ENCODE results near the gene ESD.
"Not testable (repeated sequence)": the region's sequence is repeated elsewhere in the genome, so short reads cannot be mapped to it uniquely, and the experiment has no call there.

Gene ESD

DNA sequence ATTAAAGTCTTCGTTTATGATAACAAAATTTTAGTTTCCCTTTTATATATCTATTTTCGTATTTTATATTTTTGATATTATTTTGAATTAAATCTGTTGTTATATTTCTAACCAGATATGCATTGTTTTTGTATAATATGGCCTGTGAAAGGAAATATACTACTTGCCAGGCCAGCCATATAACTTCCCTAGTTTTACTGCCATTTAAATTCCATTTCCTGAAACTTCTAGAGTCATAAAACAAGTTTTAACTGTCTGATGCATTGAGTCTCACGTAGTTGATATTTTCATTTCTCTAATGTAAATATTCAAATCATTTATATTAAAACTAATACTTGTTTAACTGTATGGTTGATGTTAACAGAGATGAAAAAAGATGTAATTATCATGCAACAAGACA lies 13.5 kb downstream of the ESD start:
- no peak for DNase-seq (ENCODE audit: low read depth)

DNA sequence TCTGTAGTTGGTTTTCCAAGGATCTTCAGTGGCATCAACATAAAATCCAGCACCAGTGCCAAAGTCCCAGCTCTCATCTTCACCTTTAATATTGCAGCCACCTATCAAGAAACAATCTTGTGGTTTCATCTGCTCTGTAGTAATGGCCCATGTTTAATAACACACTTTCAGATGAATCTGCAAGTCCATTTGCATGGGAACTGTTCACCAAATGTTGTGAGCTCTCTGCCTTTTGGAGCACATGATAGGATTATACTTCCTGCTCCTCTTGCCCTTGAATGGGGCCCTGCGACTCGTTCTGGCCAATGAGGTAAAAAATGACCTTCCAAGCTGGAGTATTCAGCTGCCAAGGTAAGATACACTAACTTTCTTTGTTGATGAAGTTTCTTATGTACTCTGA lies 14.3 kb downstream of the ESD start:
- no peak for DNase-seq (ENCODE audit: low read depth)

DNA sequence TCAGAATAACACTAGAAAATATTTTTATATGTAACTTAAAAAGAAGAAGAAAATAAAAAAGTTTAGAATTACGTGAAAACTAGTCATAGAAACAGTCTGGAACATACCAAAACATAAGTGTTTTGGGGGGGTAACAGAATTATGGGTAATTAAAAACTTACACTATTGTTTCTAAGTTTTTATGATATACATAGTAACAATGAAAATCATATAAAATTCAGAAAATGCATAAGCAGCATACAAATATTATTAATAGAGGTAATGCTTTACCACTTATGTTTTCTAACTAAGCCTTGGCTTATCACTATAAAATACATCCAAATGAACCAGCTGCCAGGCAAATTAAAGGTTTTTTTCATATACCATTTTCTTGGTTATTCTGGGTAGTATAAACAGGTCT lies 14.9 kb downstream of the ESD start:
- DNase-seq (ENCODE audit: low read depth) = no peak

DNA sequence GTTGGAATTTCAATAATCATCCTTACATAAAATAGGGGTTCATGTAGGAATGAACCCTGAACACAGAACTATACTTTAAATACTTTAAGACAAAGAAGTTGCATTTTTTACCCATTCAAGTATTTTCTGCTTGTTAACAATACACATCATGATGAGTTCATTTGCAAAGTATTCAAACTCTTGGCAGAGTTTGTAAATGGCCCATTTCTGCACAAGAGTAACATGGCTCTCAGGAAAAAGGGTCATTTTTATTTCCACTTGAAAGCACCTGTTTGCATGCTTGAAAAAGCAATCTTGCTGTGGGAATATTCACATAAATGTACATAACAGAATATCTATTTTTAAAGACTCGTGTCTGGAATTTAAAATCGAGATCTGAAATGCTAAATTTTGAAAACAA lies 18.1 kb downstream of the ESD start:
- DNase-seq (ENCODE audit: low read depth) = no peak

- DNase-seq (ENCODE audit: low read depth) = no peak
These were observed 18.9 kb downstream of the ESD start for GRCh38 chr13:46778095-46778494.

DNA sequence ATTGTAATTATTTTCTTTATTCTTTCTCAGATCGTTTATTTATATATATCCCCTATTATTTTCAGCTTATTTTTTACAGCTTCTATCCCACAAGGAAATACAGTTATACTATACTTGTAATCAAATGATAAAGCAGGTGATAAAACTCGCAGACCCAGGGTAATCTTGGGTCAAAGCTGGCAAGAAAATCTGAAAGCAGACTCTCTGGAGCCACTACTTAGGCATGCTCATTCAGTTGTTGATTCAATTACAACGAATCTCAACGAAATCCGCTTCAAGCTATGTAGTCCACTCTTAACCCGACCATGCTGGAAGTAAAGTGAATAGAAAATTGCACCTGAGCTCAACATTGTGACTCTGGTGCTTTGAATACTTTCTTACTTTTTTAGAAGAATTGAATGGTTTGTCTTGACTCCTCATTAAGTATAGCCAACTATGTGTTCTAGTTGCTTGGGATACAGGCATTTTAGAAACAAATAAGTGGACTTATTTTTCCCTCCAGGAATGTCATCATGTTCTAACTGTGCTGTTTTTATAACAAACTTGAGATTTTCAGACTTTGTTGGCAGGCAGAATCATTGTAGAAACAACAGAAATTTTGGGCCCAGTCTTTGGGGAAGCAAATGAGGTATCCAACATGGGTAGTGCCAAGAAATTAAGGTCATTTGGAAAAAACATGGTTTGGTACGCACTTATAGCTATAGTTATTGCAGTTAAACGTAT lies 21.4 kb downstream of the ESD start:
- DNase-seq (ENCODE audit: low read depth) = no peak

GRCh38 chr13:46773541-46773940 lies 23.4 kb downstream of the ESD start:
- DNase-seq (ENCODE audit: low read depth) = no peak

GRCh38 chr13:46771693-46772092 lies 25.3 kb downstream of the ESD start:
- DNase-seq (ENCODE audit: low read depth) = no peak

DNA sequence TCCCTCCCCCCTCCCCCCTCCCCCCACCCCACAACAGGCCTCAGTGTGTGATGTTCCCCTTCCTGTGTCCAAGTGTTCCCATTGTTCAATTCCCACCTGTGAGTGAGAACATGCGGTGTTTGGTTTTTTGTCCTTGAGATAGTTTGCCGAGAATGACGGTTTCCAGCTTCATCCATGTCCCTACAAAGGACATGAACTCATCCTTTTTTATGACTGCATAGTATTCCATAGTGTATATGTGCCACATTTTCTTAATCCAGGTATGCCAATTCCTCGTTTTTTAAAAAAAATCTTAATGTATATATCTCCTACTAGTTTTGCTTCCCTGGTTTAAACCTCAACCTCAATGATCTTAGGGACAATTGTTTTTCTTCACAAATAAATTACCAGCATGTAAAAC lies 27.0 kb downstream of the ESD start:
- not testable (repeated sequence) for DNase-seq (ENCODE audit: low read depth)

DNA sequence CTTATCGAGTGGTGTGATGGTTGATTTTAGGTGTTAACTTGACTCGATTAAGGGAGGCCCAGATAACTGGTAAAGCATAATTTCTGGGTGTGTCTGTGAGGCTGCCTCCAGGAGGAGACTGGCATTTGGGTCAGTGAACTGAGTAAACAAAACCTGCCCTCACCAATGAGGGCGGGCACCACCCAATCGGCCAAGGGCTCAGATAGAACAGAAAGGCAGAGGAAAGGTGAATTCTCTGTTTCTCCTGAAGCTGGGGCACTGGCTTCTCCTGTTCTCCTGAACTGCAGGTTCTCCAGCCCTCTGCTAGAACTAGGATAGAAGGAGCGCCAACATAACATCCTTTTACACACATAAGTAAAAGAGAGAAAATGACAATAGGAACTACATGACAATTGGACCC lies 35.1 kb downstream of the ESD start:
- no peak for DNase-seq (ENCODE audit: low read depth)

DNA sequence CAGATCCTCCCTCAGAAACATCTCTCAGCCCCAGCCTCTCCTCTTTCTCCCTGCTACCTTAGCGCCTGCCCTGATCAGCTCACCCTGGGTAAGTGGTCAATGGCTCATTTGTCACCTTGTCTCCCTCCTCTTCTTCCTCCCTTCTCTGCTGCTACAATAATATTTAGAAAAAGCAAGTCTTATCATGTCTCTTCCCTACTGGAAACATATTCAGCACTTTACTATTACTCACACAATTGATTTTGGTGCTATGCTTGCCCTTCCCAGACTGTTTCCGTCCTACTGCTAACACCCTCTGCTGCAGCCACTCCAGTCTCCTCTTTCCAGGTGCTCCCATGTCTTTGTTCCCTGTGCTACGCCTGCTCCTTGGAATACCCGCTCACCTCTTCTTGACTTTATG lies 35.8 kb downstream of the ESD start:
- no peak for DNase-seq (ENCODE audit: low read depth)

GRCh38 chr13:46759846-46760245 lies 37.1 kb downstream of the ESD start:
- no peak for DNase-seq (ENCODE audit: low read depth)

DNA sequence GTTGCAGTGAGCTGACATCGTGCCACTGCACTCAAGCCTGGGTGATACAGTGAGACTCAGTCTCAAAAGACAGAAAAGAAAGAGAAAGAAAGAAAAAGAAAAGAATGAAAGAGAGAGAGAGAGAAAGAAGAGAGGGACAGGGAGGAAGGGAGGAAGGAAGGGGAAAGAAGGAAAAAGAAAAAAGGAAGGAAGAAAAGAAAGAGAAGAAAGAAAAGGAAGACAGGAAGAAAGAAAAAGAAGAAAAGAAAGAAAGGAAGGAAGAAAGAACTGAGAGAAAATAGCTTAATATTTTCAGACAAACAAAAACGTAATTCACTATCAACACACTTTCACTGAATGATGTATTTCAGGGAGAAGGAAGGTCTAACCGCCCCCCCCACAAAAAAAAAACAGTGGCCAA lies 39.3 kb downstream of the ESD start:
- DNase-seq (ENCODE audit: low read depth) = no peak

GRCh38 chr13:46756977-46757376 lies 40.0 kb downstream of the ESD start:
- DNase-seq (ENCODE audit: low read depth) = no peak

DNA sequence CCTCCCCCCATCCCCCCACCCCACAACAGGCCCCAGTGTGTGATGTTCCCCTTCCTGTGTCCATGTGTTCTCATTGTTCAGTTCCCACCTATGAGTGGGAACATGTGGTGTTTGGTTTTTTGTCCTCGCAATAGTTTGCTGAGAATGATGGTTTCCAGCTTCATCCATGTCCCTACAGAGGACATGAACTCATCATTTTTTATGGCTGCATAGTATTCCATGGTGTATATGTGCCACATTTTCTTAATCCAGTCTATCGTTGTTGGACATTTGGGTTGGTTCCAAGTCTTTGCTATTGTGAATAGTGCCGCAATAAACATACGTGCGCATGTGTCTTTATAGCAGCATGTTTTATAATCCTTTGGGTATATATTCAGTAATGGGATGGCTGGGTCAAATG lies 41.5 kb downstream of the ESD start:
- DNase-seq (ENCODE audit: low read depth) = not testable (repeated sequence)

- DNase-seq (ENCODE audit: low read depth) = no peak
These were observed 42.1 kb downstream of the ESD start for GRCh38 chr13:46754812-46755211.

GRCh38 chr13:46753917-46754316 lies 43.0 kb downstream of the ESD start:
- DNase-seq (ENCODE audit: low read depth) = no peak

- no peak for DNase-seq (ENCODE audit: low read depth)
These were observed 43.8 kb downstream of the ESD start for GRCh38 chr13:46753137-46753536.

DNA sequence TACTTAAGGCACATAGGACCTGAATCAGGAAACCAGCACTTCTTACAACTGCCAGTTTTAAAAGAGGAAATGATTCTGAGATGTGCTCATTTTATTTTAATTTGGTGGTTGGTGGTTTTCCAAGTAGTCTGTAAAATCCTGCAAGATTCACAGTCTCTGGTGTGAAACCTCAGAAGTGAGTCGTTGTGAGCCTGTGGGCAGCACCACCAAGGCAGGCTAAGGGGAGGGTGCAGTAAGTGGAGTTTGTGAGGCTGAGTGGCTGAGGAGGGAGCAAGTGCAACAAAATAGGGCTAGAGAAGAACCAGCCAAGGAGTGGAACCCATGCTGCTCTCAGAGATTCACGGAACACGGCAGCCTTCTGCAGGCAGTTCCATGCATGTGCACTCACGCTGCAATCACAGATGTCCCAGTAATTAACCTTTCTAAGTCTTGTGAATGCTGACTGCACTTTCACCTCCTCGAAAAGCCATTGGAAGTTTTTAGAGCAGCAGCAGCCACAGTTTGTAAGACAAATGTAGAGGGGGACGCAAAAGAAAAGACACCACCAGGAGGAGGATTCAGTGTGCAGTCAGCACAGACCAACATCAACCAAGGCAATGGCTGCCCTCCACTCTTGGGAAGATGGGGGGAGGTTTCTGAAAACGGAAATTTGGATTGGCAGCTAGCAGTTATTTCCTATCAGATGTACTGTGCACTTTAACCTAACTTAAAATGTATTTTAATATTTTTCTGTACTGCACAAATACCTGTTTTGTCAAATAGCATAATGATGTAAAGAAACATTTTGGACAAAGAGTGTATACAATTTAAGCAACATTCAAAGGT lies 44.9 kb downstream of the ESD start:
- no peak for DNase-seq (ENCODE audit: low read depth)

GRCh38 chr13:46749951-46750350 lies 47.0 kb downstream of the ESD start:
- DNase-seq (ENCODE audit: low read depth) = no peak

GRCh38 chr13:46748300-46748699 lies 48.7 kb downstream of the ESD start:
- no peak for DNase-seq (ENCODE audit: low read depth)

DNA sequence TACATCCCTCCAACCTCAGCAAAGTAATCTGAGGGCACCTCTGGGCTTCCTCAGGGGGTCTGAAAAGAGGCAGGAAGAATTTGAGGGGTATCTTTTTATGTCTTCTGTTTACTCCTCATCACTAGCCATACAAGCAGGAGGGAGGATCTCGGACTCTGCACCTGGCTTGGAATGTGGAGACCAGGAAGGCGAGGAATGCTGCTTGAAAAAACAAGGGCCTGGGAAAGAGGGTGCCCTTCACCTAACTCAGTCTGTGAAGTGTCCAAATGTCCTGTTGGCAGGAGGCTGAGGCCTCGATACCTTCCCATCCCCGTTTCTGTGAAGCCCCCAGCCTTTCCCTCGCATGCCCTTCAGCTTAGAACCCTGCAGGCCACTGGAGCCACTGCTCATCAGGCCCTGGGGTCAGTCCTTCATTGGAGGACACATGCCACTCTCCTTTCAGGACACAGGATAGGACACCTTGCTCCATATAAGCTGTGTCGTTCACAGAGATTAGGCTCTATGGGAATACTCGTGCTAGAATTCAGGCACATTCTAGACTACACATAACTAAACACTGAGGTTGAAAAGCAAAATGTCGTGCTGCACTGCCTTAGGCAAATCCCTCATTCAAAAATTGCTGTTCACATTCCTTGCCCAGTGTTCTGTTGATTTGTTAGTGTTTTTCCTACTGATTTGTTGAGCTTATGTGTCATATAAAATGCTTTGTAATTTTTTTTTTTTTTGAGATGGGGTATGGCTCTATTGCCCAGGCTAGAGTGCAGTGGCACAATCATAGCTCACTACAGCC lies 49.7 kb downstream of the ESD start:
- DNase-seq (ENCODE audit: low read depth) = no peak

GRCh38 chr13:46745706-46746105 lies 51.3 kb downstream of the ESD start:
- no peak for DNase-seq (ENCODE audit: low read depth)

Measured in fibroblast of the conjunctiva (primary cell).